Stimulated activated CD8-positive, alpha-beta memory T cell treated with anti-CD3 and anti-CD28 coated beads, Interleukin-7, amount 100 ng/mL, for 4 hours (primary cell): ENCODE measurements around the gene TNNI3.
"Not testable (repeated sequence)": the region's sequence is repeated elsewhere in the genome, so short reads cannot be mapped to it uniquely, and the experiment has no call there.

Source experiments
- DNase-seq, 2 donors: peaks; one replicate each; pipeline ENCODE4 v3.0.0-alpha.2; 2020; ENCODE audit warnings: low read depth in 2 of 2

Gene TNNI3

GRCh38 chr19:55157064-55157908, at the start of gene TNNI3:
TSS of gene TNNI3 (minus strand) at chr19:55157732. CDS start at chr19:55157589, 143 bp downstream.
- DNase-seq = no peak

- DNase-seq = peak; percentile 8 to 20
Measured at GRCh38 chr19:55206664-55207500, 49.4 kb upstream of the TNNI3 start.

- DNase-seq = not testable (repeated sequence)
Measured at GRCh38 chr19:55202199-55202598, 44.7 kb upstream of the TNNI3 start.

- no peak for DNase-seq
Measured at GRCh38 chr19:55199620-55200204, 42.2 kb upstream of the TNNI3 start.

DNA sequence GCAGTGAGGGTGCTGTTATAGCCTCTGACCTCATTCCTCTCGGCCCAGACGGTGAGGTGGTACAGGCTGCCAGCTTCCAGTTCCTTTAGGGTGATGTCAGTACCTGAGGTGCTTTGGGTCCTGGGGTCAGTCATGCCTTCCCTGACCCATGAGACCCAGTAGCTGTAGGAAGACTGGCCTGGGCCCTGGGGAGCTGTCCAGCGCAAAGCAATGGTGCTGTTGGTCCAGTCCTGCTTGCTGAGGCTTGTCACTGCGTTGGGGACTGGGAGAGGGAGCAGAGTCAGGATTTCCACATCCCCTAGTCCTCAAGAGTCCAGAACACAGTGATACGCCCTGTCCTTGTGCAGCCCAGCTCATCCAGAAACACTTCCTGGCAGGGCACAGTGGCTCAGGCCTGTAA, 41.1 kb upstream of the TNNI3 start:
- no peak for DNase-seq

DNA sequence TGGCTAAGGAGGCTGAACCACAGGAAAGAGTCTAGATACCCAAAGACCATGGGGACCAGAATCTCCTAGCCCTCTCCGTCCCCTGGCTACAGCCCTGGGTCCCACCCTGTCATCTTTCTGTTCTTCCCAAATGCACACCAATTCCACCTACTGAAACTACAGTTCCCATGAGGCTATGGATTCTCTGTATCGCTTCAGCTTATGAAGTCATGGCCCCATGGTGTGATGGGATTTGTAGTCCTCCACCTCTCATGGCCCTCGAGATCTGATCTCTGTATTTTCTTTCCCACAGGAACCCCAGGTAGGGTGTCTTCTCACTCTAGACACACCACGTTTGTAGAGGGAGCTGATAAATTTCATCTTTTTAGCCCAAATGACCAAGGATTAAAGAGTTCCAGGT, 40.0 kb upstream of the TNNI3 start:
- DNase-seq = no peak

GRCh38 chr19:55196803-55197202, 39.3 kb upstream of the TNNI3 start:
- DNase-seq = no peak

DNA sequence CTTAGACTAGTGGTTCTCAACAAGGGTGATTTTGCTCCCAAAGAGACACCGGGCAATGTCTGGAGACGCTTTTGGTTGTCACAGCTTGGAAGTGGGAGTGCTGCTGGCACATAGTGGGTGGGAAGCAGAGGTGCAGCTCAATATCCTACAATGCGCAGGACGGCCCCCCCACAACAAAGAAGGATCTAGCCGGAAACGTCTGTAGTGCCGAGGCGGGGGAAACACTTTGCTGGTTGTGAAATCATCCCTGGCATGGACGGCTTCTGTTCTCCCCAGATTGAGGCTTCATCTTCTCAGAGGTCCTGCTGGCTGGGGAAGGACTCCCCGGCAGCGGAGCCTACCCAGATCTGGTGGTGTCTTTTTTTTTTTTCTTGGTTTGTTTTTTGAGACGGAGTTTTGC, 35.9 kb upstream of the TNNI3 start:
- DNase-seq = no peak

DNA sequence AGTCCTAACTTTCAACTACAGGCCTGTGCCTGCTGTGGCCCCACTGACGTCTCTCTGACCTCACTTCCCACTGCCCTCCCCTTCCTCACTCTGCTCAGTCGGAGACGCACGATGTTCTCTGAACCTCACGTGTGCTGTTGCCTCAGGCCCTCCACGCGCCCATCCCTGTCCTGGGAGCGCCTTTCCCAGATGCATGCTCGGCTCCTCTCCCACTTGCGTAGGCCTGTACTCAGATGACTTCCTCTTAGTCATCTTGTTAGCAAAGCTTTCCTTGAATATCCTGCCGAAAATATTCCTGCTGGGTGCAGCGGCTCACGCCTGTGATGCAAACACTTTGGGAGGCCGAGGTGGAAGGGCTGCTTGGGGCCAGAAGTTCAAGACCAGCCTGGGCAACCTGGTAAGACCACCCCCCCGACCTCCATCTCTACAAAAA, 31.9 kb upstream of the TNNI3 start:
- no peak for DNase-seq

GRCh38 chr19:55188625-55189024, 31.1 kb upstream of the TNNI3 start:
- DNase-seq = no peak

- DNase-seq = no peak
Measured at GRCh38 chr19:55186080-55186479, 28.5 kb upstream of the TNNI3 start.

DNA sequence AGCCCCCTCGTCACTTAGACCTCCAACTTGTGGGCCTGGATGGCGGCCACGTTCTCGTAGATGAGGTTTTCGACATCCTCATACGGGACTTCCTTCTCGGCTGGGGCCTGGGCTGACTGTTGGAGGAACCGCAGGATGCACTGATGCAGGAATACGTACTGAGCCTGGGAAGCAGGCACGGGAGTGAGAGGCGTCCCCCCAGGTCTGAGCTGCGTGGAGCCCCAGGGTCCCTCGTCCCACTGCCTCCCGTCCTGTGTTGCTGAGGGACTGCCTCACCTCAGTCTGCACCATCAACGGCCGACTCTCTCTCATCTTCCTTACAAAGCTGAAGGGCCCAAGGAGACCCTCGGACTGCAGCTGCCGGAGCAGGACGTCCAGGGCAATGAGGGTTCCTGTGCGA, 24.2 kb upstream of the TNNI3 start:
- DNase-seq = no peak

- DNase-seq = no peak
Measured at GRCh38 chr19:55179606-55180484, 22.3 kb upstream of the TNNI3 start, which contains the start of gene SYT5. TSS of gene SYT5 (minus strand) at chr19:55180289. CDS start at chr19:55179041, 1,248 bp downstream.

DNA sequence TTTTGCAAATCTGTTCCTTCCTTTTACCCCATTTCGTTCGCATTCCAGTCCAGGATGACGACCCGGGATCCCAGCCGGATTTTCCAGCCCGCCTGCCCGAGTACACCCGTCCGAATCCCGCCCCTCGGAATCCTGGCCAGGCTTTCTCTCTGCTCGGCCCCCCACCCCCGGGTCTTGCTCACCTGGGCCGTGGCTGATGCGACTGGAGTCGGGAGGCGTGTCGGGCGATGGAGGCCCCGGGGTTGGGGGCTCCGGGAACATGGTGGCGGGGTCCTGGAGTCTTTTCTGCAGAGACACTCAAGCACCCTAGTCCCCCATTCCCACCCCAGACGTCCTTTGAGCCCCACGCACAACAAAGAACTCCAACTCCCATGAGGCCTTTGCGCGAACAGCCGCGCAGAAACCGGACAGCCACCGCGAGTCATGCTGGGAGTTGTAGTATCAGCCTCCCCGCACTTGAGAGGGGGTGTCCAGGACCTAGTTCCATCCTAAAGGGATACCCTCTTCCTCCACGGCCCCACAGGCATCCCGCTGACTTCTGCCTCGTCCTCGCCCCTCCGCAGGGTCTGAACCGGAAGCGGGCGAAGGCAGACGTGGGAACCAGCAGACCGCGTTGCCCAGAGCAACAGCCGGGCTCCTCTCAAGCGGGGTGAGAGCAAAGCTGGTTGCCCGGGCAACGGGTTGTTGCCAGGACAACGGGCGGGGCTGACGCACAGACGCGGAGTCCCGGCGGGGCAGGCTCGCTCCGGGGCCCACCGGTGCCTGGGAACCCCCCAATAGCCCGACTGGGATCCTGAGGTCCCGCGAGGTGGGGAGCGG, 21.5 kb upstream of the TNNI3 start:
- peak; percentile 82 to 88 for DNase-seq

GRCh38 chr19:55176076-55176475, 18.5 kb upstream of the TNNI3 start:
- no peak for DNase-seq

DNA sequence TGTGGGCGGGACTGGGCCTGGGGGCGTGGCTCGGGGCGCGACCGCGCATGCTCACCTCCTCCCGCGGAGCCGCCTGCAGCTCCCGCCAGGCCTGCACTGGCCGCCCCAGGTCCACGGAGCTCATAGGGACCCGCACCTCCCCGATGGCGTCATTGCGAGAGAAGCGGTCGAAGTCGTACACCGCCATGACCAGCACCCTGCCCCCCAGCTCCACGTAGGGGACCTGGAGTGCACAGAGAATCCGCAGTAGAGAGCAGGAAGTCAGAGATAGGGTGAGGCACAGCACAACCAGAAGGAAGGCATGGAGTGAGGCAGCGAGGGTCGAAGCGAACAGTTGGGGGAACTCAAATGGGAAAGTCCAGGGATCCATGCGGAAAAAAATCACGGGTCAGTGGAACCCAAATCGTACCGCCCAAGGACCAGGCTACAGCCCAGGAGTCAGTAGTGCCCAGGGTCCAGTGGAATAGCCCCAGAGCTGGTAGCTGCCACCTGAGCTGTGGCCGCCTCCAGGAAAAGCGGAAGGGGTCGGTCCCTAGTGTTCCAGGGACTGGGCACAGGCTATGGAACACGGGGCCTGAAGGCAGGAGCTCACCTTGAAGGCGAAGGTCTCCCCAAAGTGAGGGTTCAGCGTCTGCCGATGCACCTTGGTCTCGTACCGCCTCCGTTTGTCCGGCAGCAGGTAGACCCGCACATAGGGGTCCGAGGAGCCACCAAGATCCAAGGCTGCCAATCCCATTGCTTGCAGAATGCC, 17.8 kb upstream of the TNNI3 start:
- DNase-seq = no peak

GRCh38 chr19:55174425-55175116, 17.0 kb upstream of the TNNI3 start:
- no peak for DNase-seq

- DNase-seq = no peak
Measured at GRCh38 chr19:55173714-55174409, 16.3 kb upstream of the TNNI3 start.
